Activated CD4-positive, alpha-beta T cell treated with anti-CD3 and anti-CD28 coated beads, Interleukin-2, amount 10 ng/mL, durations not matched to agents 7 days and 5 days (primary cell): ENCODE data around the gene NEUROD1. TPM values are rescaled to one million over a fixed set of nuclear protein-coding genes. Genes with fewer than 3 reads are reported as not detected.

Experiments used
- CTCF ChIA-PET: fragments of 350-600 bp; sonication (Branson Sonifier 250); formaldehyde crosslinking; loops from one replicate; lab custom pipeline; 2021; ENCODE audit warnings: antibody characterized with exemption; lab: Charles Lee
- POLR2A ChIA-PET: fragments of 350-600 bp; sonication (Branson Sonifier 250); formaldehyde crosslinking; loops from one replicate; lab custom pipeline; 2021; ENCODE audit warnings: antibody characterized with exemption; lab: Charles Lee
- DNase-seq: peaks from one replicate; pipeline ENCODE4 v3.0.0-alpha.2; 2020
- H3K27ac Mint-ChIP-seq: one replicate; pipeline ENCODE4 v1.8.0; 2021; ENCODE audit warnings: mild to moderate bottlenecking, moderate library complexity, mixed read lengths
- H3K27me3 Mint-ChIP-seq: one replicate; pipeline ENCODE4 v1.8.0; 2021; ENCODE audit warnings: mixed read lengths
- H3K36me3 Mint-ChIP-seq: one replicate; pipeline ENCODE4 v1.8.0; 2021; ENCODE audit warnings: low read depth, mixed read lengths
- H3K4me1 Mint-ChIP-seq: one replicate; pipeline ENCODE4 v1.8.0; 2021; ENCODE audit warnings: mixed read lengths
- H3K4me3 Mint-ChIP-seq: one replicate; pipeline ENCODE4 v1.8.0; 2021; ENCODE audit warnings: mild to moderate bottlenecking, moderate library complexity, mixed read lengths
- H3K9me3 Mint-ChIP-seq: one replicate; pipeline ENCODE4 v1.8.0; 2021; ENCODE audit warnings: mixed read lengths
- total RNA-seq, 2 experiments: library from RNA; stranded (reverse); gene quantifications; one replicate each; pipeline ENCODE4 v1.2.3, GENCODE V29; 2021

The NEUROD1 gene
- total RNA-seq, 2 experiments from 2014 or later, result not detected

DNA sequence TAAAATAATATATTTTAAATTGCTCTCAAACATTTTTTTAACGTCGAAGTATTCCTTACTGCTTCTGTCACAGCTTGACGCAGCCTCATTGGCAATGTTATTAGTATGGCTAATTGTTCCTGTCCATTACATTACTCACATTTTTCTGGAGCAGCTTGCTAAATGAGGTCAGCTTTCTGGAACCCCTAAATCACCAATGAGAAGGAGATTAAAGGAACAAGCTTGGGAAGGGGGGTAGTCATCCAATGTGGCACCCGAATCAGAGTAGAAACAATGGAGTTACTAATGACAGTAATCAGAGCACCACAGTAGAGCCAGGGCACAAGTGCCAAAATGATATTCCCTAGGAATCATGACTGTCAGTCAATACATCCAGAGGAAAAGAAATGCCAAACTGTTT, 5.1 kb downstream of the NEUROD1 start:
- CTCF ChIA-PET, result no interaction called here
- Mint-ChIP-seq H3K27ac (no peak overlapping the region), H3K9me3 (peaks cover 7% of the 10 kb centered on the region), H3K36me3 (peaks cover 4% of the 10 kb centered on the region), H3K27me3 (peaks cover 66% of the 10 kb centered on the region), H3K4me1 (peaks cover 21% of the 10 kb centered on the region), H3K4me3 (no peak overlapping the region)
- no peak for DNase-seq
- POLR2A ChIA-PET, result no interaction called here

DNA sequence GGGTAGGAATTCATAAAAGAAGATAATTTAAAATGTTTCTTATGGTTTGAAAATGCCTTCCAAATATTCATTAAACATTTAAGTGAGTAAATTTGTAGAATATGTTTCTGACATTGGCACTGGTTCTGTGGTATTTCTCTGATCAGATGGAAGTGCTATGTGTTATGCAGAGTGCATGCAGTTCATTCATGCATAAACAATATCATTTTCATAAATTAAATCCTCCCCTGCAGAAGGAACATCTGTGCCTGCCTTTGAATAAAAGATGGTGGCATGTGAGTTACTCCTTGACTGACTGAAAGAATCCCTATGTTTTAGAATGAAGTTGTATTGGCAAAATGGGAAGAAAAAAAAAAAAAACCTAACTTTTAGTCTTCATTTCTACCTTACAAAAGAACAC, 5.9 kb downstream of the NEUROD1 start:
- Mint-ChIP-seq H3K4me3 (no peak overlapping the region), H3K27me3 (peaks cover 62% of the 10 kb centered on the region)
- POLR2A ChIA-PET, result no interaction called here

DNA sequence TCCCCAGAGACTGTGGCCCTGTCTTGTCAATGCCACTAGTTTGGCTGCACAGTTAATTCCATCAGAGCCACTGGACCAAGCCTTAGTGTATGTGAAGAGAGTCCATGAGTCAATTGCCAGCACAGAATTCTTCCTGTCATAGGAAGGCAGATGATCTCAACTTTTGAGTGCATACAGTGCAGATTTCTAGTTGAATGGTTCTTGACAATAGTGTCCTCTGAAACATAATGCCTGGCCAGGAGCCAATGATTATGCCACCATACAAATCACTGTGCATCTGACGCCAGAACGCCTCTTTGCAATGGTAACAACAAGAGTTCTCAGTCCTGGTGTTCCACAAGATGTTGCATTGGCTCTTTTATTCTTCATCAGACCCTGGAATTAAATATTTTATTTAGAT, 7.1 kb downstream of the NEUROD1 start:
- ChIA-PET POLR2A (no interaction called here), CTCF (no interaction called here)
- peaks cover 3% of the 10 kb centered on the region for H3K9me3 Mint-ChIP-seq
- peaks cover 60% of the 10 kb centered on the region for H3K27me3 Mint-ChIP-seq
- no peak overlapping the region for H3K27ac Mint-ChIP-seq
- no peak for DNase-seq
- peaks cover 4% of the 10 kb centered on the region for H3K36me3 Mint-ChIP-seq
- peaks cover 13% of the 10 kb centered on the region for H3K4me1 Mint-ChIP-seq
- H3K4me3 Mint-ChIP-seq, result no peak overlapping the region

More for the DNA sequence above, 5.9 kb downstream of the NEUROD1 start:
- DNase-seq, result no peak
- H3K9me3 Mint-ChIP-seq, result peaks cover 7% of the 10 kb centered on the region
- CTCF ChIA-PET, result no interaction called here
- peaks cover 21% of the 10 kb centered on the region for H3K4me1 Mint-ChIP-seq
- H3K27ac Mint-ChIP-seq, result no peak overlapping the region
- H3K36me3 Mint-ChIP-seq, result peaks cover 4% of the 10 kb centered on the region

DNA sequence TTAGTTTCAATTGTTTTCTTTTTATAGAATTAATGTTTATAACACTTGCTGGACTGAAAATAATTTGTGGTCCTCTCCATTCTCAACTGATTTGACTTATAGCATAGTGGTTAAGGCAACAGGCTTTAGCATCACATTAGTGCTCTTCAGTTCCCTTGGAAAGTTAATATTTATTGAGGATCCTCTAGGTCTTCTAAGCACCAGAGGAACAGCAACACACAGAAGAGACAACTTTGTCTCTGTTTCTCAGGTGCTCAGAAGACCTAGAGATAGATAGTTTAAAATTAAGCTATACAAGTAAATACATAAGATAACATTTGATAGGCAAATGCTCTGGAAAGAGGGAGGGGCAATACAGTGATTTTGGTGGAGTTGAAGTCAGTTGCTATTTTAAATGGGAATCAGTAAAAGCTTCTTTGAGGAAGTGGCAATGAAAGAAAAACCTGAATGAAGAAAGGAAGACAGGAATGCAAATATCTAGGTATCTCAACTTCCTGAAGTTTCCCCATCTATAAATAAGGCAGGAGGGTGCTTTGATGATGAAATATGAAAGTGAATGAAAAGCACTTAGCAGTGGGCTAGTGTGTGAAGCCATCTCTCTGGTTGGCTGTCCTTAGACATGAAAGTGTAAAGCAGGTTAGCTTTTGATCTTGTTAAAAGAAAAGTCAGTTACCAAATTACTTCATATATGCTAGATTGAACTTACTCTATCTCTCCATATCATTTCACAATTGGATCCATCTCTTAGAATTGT, 7.9 kb downstream of the NEUROD1 start:
- POLR2A ChIA-PET, result no interaction called here
- CTCF ChIA-PET, result interaction anchor here (1.0 kb wide), 1 partner anchor 598 kb away, joined by 3 read pairs; no protein-coding TSS in a partner anchor
- Mint-ChIP-seq H3K36me3 (no peaks in the 10 kb centered on the region), H3K4me3 (no peak overlapping the region), H3K27me3 (peaks cover 56% of the 10 kb centered on the region), H3K27ac (no peak overlapping the region), H3K9me3 (no peaks in the 10 kb centered on the region), H3K4me1 (peaks cover 8% of the 10 kb centered on the region)
- DNase-seq, result no peak

DNA sequence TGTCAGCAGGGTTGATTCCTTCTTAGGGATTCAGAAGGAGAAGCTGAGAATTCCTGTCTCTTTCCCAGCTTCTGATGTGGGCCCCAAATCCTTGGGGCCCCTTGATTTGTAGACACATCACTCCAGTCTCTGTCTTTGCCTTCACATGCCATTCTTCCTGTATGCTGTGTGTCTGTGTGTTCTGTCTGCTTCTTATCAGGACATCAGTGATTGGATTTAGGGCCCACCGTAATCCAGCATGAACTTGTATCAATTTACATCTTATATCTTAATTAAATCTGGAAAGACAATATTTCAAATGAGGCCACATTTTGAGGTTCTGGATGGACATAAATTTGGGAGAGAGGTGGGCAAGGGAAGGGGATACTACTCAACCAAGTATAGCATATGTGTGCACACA, 9.7 kb downstream of the NEUROD1 start:
- Mint-ChIP-seq H3K27me3 (peaks cover 58% of the 10 kb centered on the region), H3K4me3 (no peak overlapping the region), H3K9me3 (no peaks in the 10 kb centered on the region), H3K27ac (no peak overlapping the region), H3K36me3 (no peaks in the 10 kb centered on the region), H3K4me1 (peaks cover 8% of the 10 kb centered on the region)
- no peak for DNase-seq
- POLR2A ChIA-PET, result no interaction called here
- CTCF ChIA-PET, result no interaction called here

DNA sequence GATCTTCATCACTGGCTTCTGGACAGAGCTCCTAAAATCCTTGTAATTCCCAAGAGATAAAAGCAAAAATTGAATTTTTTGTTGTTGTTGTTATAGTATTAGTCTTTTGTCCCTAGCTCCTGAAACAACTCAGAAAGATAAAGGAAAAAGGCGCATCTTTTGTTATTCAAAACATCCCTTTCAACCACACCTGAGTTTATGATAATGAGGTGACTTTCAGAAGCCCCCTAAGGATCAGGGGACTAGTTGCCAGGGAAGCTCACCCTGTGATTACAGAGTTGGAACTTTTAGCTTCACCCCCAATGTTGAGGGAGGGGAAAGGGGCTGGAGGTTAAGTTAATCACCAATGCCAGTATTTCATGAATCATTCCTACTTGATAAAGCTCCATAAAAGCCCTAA, 13.1 kb downstream of the NEUROD1 start:
- CTCF ChIA-PET, result interaction anchor here (1.6 to 1.7 kb wide), 2 partner anchors 8 to 26 kb away, joined by 3 to 4 read pairs; no protein-coding TSS in a partner anchor

DNA sequence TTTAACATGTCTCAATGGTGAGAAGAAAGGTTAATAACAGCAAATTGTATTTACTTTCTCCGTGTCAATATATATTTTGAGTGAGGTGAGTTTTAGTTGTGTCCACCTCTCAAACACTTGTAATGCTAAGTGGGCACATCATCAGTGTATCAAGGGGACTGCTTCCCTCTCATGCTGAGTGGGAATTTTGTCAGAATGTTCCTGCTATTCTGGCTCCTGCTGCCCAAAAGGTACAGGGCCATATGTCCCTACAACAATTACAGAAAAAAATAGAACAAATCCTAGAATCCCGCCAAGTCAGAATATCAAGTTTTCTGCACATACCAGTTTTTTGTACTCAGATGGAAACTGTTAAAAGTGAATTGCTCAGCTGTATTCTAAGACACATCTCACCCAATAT, 18.0 kb downstream of the NEUROD1 start:
- H3K9me3 Mint-ChIP-seq, result no peaks in the 10 kb centered on the region
- peaks cover 34% of the 10 kb centered on the region for H3K27me3 Mint-ChIP-seq
- H3K4me1 Mint-ChIP-seq, result peaks cover under 1% of the 10 kb centered on the region
- DNase-seq, result no peak
- CTCF ChIA-PET, result interaction anchor here (1.3 kb wide), 1 partner anchor 17 kb away, joined by 3 read pairs; no protein-coding TSS in a partner anchor
- POLR2A ChIA-PET, result no interaction called here
- H3K27ac Mint-ChIP-seq, result no peak overlapping the region
- no peaks in the 10 kb centered on the region for H3K36me3 Mint-ChIP-seq
- no peak overlapping the region for H3K4me3 Mint-ChIP-seq

More for the DNA sequence above, 13.1 kb downstream of the NEUROD1 start:
- Mint-ChIP-seq H3K4me1 (no peaks in the 10 kb centered on the region), H3K27ac (no peak overlapping the region), H3K27me3 (peaks cover 36% of the 10 kb centered on the region), H3K36me3 (no peaks in the 10 kb centered on the region), H3K4me3 (no peak overlapping the region), H3K9me3 (no peaks in the 10 kb centered on the region)
- POLR2A ChIA-PET, result no interaction called here
- no peak for DNase-seq

DNA sequence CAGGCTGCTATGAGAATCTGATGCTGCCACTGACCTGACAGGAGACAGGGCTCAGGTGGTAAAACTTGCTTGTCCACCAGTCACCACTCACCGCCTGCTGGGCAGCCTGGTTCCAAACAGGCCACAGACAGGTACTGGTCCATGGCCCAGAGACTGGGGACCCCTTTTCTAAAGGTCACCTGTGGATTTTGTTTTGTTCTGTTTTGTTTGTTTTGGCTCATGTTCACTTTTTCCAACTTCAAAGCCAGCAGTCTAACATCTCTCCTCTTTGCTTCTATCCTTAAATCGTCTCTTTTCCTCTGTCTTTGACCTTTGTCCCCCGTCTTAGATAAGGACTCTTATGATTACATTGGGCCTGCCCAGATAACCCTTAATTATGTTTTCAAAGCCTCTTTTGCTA, 20.1 kb downstream of the NEUROD1 start:
- no peaks in the 10 kb centered on the region for H3K36me3 Mint-ChIP-seq
- H3K4me3 Mint-ChIP-seq, result no peak overlapping the region
- DNase-seq, result no peak
- POLR2A ChIA-PET, result no interaction called here
- no peaks in the 10 kb centered on the region for H3K9me3 Mint-ChIP-seq
- H3K4me1 Mint-ChIP-seq, result peaks cover 8% of the 10 kb centered on the region
- H3K27ac Mint-ChIP-seq, result no peak overlapping the region
- H3K27me3 Mint-ChIP-seq, result peaks cover 35% of the 10 kb centered on the region
- CTCF ChIA-PET, result no interaction called here

DNA sequence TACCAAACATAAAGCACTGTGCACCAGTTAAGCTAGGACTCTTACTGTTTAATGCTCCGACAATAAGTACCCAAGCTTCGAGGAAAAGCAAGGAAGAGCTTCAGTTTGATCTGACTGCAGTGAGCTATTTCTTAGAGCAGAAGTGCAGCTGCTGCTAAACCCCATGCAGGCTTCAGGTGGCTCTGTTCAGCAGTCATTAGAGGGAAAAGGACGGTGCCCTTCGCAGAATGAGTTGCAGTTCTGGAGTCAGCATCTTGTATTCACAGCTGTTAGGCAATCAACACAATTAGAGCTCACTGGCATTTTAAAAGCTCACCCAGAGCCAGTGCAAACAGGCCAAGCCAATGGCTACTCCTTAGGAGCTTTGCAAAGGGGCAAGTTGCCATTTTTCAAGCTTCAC, 21.9 kb downstream of the NEUROD1 start:
- CTCF ChIA-PET, result interaction anchor here (1.2 to 1.8 kb wide), 4 partner anchors 9 to 18 kb away, joined by 3 to 5 read pairs (median 3); no protein-coding TSS in a partner anchor
- Mint-ChIP-seq H3K36me3 (no peaks in the 10 kb centered on the region), H3K4me1 (peaks cover 8% of the 10 kb centered on the region), H3K27ac (no peak overlapping the region), H3K4me3 (no peak overlapping the region), H3K9me3 (no peaks in the 10 kb centered on the region), H3K27me3 (peaks cover 48% of the 10 kb centered on the region)
- POLR2A ChIA-PET, result no interaction called here
- DNase-seq, result no peak

DNA sequence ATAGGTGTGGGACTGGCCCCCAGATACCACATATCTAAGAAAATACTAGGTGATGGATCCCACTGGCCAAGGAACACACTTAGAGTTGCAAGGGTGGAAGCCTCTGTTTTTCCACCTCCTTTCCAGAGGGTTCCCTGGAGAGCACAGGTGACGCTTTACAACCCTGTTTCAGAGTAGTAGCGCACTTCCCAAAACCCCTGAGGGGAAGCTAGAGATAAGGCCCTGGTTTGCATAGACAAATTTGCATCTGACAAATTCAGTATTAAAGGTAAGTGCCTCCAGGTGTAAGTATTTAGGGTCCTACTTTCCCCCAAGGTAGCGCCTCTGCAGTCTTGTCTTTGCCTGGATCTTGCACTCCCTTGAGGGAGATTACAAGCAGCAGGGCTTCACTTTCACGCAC, 22.9 kb downstream of the NEUROD1 start:
- POLR2A ChIA-PET, result no interaction called here
- H3K27me3 Mint-ChIP-seq, result peaks cover 55% of the 10 kb centered on the region
- no peaks in the 10 kb centered on the region for H3K36me3 Mint-ChIP-seq

DNA sequence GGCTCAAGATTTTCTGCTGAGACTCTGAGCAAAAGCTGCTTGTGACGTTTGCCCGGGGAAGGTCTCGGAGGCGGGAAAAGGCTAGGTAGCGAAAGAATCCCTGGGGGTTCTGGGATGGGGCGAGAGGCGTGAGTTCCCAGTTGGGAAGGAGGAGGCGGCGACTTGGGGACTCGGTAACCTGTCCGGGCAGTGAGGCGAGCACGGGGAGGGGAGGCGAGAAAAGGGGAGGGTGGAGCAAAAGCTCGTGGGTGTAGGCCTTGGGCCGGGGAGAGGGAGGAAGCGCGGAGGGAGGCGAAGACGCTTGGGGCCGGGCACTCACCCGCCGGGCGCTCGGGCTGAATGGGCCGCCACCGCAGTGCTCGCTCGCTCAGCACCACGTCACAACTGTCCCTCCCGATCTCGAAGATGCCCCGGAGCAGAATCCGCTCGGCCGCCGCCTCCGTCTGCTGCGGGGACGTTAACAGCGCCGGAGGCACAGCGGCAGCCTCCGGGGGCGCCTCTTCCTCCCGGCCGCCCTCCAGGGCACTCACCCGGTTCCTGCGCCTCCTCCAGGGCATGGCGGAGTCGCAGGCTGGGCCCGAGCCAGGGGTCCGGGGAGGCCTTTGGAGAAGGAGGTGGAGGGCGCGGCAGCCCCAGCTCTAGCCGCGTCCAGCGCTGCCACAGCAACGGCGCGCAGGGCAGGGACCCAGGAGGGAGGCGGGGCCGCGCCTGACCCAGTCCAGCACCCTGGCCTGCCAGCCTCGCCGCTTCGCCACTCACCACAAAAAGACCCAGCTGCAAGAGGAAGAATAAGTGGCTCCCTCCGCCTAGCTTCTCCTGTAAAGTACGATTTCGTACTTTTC, 23.6 kb downstream of the NEUROD1 start, which contains the start of gene CERKL:
TSS of gene CERKL (minus strand) at position 656 of the 842 bp plus-strand sequence. CDS start at position 557, 99 bp downstream.
- Mint-ChIP-seq H3K9me3 (no peaks in the 10 kb centered on the region), H3K4me1 (peaks cover 8% of the 10 kb centered on the region), H3K4me3 (peak within 1 kb of the TSS; percentile 69), H3K27me3 (peaks cover 60% of the 10 kb centered on the region), H3K27ac (peak within 1 kb of the TSS; percentile 51), H3K36me3 (no peaks in the 10 kb centered on the region)
- ChIA-PET CTCF (interaction anchor here (0.8 to 1.4 kb wide), 2 partner anchors 13 to 18 kb away, joined by 3 to 4 read pairs; no protein-coding TSS in a partner anchor), POLR2A (no interaction called here)
- DNase-seq, result peak; percentile 12

More for the DNA sequence above, 22.9 kb downstream of the NEUROD1 start:
- Mint-ChIP-seq H3K9me3 (no peaks in the 10 kb centered on the region), H3K4me1 (peaks cover 8% of the 10 kb centered on the region), H3K4me3 (peak overlapping the region; percentile 53), H3K27ac (no peak overlapping the region)
- no peak for DNase-seq
- CTCF ChIA-PET, result interaction anchor here (0.7 to 1.8 kb wide), 5 partner anchors 8 to 41 kb away, joined by 3 to 4 read pairs (median 3); no protein-coding TSS in a partner anchor

DNA sequence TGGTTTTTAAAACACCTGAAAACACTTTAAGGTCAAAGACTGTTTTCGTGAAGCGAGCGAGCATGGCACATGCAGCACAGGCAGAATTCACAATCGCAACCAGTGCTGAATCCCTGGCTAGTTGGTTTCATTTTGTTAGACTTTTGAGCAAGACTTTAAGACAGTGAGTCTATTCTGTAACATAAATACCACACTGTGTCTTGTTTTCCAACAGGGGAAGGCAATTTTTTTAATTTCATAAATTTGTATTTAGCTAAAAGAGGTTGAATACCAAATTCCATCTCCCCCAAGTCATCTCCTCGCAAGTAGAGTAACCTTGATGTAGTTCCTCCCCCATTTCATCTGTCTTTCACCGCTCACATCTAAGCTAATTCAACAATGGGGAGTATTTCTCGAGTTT, 24.8 kb downstream of the NEUROD1 start:
- ChIA-PET POLR2A (no interaction called here), CTCF (no interaction called here)
- Mint-ChIP-seq H3K27me3 (peaks cover 66% of the 10 kb centered on the region), H3K4me1 (peaks cover 8% of the 10 kb centered on the region), H3K27ac (no peak overlapping the region), H3K4me3 (no peak overlapping the region), H3K36me3 (no peaks in the 10 kb centered on the region), H3K9me3 (no peaks in the 10 kb centered on the region)
- no peak for DNase-seq
